Suprapubic skin (tissue), 2 donors: Measurements from ENCODE around the gene SKAP1.

Source experiments
- EP300 ChIP-seq: sonication (generic); formaldehyde crosslinking; IDR thresholded peaks from one replicate; pipeline ENCODE4 v1.6.1; 2017; ENCODE audit warnings: antibody characterized with exemption
- POLR2A ChIP-seq, 2 donors: fragments of 450-650 bp; IDR thresholded peaks; one replicate each; pipeline ENCODE4 v1.6.1; 2017; ENCODE audit warnings: antibody characterized with exemption in 2 of 2, mild to moderate bottlenecking in 2 of 2, moderate library complexity in 2 of 2

DNA sequence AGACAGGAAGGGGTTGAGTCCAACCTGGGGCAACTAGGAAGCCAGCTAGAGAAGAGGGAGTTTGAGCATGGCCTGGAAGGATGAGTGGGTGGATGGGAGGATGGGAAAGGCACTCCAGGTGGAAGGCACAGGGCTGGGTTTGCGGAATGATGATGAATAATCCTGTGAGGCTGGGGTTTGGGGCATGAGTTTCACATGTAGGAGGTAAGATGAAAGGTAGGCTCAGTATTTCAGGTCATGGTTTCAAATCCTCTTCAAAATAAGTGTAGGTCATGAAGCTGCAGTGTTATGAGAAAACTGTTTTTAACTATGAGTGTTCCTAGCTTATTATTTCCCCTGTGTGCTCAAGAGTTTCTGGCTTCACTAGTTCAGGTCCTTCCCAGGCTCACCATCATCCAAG is 130.3 kb downstream of the SKAP1 start:
- no peak for TF ChIP-seq EP300
- no peak for TF ChIP-seq POLR2A (IDR thresholded peaks at IDR 0.05)
